ENCODE data around the gene FBXW4.

- TF ChIP-seq CTCF (IDR thresholded peaks at IDR 0.05) (no peak), POLR2A (IDR thresholded peaks at IDR 0.05) (no peak)
These were observed 109.1 kb downstream of the FBXW4 start for GRCh38 chr10:101585841-101586240.

Measured in uterus (tissue), 2 donors.